Measurements from ENCODE around the gene ZNF682.

DNA sequence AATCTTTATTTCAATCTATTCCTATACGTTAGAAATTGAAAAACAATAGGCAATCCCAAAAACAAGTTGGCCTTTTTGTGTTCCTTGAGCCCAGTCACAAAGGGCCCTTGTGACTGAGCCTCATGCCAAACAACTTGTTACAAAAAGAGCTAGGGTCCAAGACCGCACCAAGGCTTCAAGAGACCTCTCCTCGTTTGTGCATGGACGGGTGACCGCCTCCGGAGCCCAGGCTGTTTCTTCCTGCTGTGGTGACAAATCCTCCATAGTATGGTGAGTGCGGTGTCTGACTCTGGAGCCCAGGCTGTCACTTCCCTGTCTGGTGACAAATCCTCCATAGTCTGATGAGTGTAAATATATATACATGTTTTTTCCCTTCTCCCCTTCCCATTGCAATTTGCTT is 74.9 kb downstream of the ZNF682 start:
- TF ChIP-seq POLR2A (IDR thresholded peaks at IDR 0.05) (no peak), EP300 (IDR thresholded peaks at IDR 0.05) (no peak)
